GM18867 (cell line): Measurements from ENCODE around the gene NUTM2B.
"Not testable (repeated sequence)": the region's sequence is repeated elsewhere in the genome, so short reads cannot be mapped to it uniquely, and the experiment has no call there.

Experiments used
- ATAC-seq: cut with Tn5 transposase; IDR thresholded peaks from one replicate; pipeline ENCODE4 v1.9.1; 2021; ENCODE audit warnings: mild to moderate bottlenecking, moderate library complexity; ENCODE audit not compliant: unreplicated experiment

NUTM2B gene, protein sequence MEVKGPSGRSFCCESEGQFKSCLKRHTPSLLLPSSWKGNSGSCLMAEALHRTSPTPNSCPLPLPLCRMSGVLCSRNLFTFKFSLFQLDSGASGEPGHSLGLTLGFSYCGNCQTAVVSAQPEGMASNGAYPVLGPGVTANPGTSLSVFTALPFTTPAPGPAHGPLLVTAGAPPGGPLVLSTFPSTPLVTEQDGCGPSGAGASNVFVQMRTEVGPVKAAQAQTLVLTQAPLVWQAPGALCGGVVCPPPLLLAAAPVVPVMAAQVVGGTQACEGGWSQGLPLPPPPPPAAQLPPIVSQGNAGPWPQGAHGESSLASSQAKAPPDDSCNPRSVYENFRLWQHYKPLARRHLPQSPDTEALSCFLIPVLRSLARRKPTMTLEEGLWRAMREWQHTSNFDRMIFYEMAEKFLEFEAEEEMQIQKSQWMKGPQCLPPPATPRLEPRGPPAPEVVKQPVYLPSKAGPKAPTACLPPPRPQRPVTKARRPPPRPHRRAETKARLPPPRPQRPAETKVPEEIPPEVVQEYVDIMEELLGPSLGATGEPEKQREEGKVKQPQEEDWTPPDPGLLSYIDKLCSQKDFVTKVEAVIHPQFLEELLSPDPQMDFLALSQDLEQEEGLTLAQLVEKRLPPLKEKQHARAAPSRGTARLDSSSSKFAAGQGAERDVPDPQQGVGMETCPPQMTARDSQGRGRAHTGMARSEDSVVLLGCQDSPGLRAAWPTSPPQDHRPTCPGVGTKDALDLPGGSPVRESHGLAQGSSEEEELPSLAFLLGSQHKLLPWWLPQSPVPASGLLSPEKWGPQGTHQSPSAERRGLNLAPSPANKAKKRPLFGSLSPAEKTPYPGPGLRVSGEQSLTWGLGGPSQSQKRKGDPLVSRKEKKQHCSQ

DNA sequence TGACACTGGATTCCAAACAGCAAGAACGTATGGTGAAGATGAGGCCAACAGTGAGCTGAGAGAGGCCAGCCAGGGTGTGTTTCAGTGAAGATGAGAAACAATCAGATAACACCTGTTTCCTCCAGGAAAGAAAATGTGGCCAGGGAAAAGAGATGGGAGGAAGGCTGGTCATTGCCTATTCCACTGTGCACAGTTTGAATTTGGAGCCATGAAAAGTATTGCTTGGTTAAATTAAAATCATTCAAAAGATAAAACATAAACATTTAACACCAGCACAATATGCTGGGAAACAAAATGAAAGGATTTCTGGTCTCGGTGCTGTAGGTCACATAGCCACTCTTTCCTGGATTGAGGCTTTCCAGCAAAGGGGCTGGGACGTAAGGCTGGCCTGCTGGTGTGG lies at the start of gene NUTM2B:
TSS of gene NUTM2B (plus strand) at position 301 of the 400 bp plus-strand sequence. CDS start 383 bp downstream, outside the sequence.
- ATAC-seq: not testable (repeated sequence)

DNA sequence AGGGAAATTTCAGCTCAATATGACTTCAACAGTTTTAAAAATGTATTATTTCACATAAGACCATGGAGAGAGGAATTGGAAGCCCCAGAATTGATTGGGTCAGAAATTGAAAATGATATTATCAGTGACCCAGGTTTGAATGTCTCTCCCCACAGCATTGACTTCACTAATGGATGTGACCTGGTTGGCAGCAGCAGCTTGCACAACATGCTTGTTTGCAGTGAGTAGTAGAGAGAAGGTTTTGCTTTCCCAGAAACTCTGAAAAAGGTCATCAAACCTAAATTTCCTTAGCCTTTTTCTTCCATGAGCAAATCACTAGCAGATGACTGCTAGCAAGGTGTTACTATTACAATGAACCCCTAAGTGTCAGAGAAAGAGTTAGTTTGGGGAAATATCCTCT lies 39.7 kb upstream of the NUTM2B start:
- not testable (repeated sequence) for ATAC-seq

DNA sequence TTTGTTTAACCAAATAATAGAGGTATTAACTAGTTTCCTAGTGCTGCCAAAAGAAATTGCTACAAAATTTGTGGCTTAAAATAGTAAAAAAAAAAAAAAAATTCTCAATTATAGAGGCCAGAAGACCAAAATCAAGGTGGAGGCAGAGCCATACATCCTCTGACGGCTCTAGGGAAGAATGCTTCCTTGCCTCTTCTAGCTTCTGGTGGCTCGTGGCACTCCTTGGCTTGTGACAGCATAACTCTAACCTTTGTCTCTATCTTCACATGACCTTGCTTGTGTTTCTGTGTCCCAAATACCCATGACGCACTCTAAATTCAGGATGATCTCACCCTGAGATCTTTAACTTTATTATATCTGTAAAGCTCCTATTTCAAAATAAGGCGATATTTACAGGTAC lies 38.3 kb upstream of the NUTM2B start:
- ATAC-seq: not testable (repeated sequence)

DNA sequence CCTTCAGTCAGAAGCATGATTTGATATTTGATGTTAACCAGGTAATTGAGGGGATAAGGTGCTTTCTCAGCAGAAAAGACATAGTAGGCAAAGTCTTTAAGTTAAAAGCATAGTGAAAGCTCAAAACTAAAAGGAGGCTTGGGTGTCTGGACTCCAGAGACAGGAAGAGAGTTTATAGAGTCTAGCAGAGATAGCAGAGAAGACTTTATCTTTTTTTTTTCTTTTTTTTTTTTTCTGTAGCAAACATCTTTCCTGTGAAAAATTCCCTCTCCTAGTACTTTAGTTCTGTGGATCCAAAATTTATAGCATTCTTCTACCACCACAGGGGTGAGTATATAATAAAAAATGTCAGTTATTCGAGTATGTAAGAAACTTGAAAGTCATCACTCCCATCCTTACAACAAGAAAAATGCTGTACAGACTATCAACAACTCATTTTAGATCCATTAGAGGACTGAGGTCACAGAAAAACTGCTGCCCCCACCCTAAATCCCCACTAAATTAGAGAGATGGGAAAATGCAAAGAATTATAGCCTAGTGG lies 33.7 kb upstream of the NUTM2B start:
- ATAC-seq: not testable (repeated sequence)

DNA sequence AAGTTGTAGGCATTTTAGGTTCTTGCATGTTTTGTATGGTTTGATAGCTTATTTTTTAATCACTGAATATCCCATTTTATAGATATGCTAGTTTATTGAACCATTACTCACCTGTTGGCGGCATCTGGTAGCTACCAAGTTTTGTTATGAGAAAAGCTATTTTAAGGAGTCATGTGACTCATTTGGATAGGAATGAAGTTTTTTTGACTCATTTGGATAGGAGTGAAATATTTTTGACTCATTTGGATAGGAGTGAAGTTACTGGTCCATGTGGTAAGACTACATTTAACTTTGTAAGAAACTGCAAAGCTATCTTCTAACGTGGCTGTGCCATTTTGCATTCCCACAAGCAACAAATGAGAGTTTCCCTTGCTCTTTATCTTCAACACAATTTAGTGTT lies 28.1 kb upstream of the NUTM2B start:
- not testable (repeated sequence) for ATAC-seq

DNA sequence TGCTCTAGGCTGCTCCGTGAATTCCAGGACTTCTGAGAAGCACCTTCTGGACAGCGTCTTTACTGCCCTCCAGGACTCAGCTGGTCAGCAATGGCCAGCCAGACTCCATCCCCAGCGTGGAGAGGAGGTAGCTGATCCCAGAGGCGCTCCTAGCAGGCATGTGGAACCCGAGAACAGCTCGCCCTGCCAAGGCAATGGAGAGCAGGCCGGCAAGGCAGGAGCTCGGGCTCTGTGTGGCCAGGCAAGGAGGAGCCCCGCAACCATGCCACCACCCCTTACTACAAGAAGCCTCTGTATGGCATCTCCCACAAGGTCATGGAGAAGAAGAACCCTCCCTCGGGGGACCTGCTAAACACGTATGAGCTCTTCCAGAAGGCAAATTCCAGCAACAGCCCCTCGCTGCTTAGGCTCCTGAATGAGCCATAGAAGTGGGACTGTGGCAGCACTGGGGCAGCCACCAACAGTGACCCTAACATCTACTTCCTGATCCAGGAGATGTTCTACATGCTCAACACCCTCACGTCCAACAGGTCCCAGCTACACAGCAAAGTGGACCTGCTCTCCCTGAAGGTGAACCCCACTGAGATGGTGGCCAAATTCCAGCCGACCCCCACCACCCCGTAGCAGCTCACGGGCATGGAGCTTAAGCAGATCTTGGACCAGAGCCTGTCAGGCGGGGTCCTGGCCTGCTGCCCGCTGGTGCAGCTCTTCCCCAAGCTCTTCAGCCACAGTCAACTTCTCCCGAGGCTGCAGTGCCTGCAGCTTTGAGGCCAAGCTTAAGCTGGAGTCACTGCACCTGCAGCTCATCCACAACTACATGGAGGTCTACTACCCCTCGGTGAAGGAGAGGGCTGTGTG lies 19.8 kb upstream of the NUTM2B start:
- not testable (repeated sequence) for ATAC-seq

DNA sequence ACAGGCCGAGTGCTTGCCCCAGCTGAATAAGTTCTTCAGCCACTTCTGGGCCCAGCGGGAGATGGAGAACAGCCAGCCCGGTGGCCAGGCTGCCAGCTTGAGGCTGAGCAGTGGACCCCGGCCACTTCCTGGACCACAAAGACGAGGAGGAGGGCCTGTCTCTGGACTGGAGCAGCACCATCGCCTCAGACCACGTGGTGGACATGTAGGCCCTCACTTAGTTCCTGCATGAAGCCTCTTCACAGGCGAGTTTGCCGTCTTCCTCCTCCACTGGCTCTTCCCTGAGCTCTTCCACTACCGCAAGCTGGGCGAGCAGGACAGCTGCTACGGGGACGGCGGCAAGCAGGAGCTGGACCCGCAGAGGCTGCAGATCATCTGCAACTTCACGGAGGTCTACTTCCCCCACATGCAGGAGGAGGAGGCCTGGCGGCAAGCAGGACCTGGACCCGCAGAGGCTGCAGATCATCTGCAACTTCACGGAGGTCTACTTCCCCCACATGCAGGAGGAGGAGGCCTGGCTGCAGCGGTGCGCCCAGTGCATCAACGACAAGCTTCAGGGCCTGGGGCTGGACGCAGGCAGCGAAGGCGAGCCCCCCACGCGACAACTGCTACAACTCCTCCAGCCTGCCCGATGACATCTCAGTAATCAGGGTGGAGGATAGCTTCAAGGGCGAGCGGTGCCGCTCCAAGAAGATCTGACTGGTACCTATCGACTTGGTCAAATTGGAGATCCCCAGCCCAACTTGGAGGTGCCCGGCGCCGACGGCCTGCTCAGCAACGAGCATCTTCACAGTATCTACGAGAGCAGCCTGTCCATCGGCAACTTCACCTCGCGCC lies 18.9 kb upstream of the NUTM2B start:
- ATAC-seq: not testable (repeated sequence)

DNA sequence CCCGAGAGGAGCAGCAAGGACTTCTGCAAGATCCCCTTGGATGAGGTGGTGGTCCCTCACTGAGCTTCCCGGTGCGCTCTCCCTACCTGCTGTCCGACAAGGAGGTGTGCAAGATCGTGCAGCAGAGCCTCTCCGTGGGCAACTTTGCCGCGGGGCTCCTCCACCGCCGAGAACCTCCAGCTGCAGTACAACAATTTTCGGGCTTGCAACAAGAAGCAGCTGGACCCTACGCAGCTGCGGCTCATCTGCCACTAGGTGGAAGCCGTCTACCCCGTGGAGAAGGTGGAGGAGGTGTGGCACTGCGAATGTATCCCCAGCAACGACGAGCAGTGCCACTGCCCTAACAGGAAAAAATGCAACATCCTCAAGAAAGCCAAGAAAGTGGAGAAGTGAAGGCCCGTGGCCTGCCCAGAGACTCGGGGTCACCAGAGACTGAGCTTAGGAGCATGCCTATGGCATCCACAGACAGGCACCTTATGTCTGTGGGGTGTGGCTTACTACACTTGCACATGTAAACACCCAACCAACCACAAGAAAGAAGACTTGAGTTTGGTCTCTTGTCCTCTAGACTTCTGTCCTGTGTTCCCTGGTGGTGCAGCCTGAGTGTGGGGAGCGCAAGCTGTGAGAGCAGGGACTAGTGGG lies 17.9 kb upstream of the NUTM2B start:
- peak; percentile 99 for ATAC-seq

DNA sequence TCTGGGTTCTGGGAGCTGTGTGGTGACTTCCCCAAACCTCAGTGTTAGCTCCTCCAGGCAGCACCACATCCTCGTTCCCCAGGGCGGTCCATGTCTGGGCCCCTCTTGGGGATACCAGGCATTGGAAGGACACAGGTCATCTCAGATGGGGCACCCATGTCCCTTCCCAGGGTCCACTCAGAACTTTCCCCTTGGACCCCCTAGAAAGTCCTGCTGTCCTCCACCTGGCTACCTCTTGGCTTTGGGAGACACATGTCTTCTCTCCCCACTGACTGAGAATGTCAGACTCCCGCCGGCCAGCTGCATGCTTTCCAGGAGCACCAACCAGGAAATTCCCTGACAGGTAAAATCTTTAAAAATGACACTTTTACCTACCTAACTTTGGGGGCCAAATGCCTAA lies 16.4 kb upstream of the NUTM2B start:
- not testable (repeated sequence) for ATAC-seq

DNA sequence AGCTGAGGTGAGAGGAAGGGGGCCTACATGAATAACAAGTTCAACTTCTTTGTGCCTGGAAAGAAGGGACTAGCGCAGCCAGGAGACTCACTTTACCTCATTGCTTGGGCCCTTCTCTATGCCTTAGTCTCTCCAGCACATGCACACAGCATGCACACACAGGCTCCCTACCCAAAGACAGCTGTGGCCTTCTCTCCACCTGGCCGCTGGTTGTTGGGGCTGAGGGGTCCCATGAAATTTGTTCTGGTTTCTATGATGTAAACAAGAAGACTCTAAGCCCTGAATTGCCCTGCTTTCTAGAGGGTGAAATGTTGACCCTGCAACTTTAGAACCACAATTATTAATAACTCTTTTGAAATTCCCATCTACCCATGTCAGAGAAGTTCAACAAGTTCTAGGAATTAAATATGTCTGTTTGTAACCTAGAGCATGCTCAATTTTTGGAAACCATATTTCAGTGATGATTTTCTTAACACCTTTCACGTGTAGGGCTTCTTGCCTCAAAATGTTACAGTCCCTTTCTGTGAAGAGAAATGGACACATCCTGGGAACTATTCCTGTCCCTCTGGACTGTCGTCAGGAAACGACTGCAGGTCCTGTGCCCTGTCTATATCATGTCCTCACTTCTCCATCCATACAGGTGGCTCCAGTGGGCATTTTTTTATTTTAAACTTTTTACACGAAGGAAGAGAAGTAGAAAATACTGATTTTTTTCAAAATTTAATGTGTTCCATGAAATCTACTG lies 15.4 kb upstream of the NUTM2B start:
- not testable (repeated sequence) for ATAC-seq

DNA sequence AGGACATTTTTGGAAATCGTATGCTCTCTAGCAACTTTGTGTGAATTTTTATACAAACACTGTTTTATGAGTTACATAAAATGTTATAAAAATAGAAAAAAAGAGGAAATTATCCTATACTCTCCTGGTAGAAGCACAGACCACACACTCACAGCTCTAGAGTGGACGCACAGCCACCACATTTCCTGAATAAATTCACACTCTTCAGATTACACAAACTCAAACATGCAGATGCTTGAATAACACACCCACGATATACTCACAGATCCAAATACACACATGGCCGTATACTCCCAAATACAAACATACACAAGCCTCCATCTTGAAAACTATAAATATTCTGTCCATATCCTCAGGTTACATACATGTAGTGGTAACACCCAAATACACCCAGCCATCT lies 14.2 kb upstream of the NUTM2B start:
- not testable (repeated sequence) for ATAC-seq

DNA sequence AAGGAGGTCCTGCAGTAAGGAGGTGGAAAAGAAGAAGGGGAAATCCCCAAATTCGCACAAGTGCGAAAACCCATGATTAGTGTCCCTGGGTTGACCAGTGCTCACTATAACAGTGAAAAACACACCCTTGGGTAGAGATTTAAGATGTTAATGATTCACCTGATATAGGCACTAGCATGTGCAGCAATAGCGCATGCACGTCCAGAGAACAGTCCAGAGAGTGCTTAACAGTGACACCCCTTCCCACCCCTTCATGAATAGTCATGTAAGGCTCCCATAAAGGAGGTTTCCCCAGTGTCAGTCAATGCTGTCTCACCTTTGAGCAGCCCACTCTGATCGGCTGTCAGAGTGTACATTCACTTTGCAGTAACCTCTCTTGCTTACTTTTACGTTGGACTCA lies 6.4 kb upstream of the NUTM2B start:
- not testable (repeated sequence) for ATAC-seq

DNA sequence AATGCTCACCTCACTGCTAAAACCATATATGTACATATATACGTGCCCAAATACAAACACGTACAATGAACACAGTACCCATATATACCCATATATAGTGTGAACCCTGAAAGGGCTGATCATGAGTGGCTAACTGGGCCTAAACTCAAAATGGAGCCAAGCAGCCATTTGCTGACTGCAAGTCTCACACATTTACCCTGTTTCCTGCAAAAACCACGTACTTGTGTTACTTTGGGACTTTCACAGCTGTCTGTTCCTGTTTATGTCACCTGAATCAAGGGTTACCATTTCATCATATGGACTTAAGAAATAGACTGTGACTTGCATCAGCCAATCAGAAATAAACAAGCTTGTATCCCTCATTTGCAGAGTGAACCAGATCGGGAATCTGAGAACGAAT lies 5.9 kb upstream of the NUTM2B start:
- not testable (repeated sequence) for ATAC-seq

DNA sequence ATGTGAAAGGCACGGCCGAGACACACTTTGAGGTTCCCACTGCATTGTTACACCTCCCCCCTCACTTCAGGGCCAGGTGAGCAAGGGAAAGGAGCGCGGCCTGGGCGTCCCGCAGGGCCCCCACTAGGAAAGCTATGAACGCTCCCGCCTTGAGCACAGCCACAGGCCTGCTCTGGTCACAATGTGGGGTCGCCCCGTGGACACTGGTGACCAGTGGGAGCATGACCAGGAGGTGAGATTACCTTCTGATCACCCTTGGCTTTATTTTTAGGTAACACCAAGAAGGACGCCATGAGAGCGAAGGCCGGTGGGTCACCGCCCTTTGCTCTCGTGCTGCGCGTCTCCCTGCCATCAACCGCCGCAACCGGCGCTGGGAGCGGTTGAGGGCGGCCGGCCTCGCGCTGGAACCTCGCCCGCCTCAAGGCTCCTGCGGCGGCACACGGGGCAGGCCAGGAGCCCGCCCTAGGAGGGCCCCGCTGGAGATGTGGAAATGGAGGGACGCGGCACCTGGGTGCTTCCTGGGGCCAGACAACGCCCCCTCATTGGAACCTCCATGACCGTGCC lies 2.6 kb upstream of the NUTM2B start:
- not testable (repeated sequence) for ATAC-seq

DNA sequence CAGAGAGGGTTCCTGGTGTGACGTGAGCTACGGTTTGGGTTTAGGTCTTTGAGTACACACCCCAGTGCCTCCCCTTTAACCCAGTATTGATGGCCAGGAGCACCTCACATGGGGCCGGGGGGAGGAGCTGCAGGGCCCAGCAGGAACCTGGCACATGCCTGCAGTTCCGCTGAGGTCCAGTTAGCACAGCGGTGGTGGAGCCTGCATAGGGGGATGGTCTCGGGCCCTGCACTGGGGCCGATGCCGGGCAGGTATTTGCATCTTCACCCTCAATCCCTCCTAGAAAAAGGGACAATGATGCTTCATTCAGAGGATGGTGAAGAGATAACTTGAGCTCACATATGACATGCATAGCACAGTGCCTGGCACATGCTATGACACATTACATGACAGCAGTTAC lies 4.0 kb downstream of the NUTM2B start:
- not testable (repeated sequence) for ATAC-seq

DNA sequence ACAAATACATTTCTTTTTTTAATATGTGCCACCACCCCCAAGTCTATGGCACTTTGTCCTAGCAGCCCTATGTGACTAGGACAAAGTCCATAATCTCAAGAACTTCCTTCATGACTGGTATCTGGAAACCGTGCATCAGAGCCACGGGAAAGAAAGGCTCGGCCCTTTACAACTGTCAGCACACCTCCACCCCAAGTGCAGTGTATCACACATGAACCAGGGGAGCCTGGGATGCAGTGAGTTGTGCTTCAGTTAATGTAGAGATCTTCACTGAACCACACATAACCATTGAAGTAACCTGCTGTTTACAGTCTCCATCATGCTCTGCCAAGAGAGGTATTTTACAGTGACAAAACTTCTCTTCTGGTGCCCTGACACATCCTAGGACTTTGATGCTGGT lies 11.9 kb downstream of the NUTM2B start:
- not testable (repeated sequence) for ATAC-seq

DNA sequence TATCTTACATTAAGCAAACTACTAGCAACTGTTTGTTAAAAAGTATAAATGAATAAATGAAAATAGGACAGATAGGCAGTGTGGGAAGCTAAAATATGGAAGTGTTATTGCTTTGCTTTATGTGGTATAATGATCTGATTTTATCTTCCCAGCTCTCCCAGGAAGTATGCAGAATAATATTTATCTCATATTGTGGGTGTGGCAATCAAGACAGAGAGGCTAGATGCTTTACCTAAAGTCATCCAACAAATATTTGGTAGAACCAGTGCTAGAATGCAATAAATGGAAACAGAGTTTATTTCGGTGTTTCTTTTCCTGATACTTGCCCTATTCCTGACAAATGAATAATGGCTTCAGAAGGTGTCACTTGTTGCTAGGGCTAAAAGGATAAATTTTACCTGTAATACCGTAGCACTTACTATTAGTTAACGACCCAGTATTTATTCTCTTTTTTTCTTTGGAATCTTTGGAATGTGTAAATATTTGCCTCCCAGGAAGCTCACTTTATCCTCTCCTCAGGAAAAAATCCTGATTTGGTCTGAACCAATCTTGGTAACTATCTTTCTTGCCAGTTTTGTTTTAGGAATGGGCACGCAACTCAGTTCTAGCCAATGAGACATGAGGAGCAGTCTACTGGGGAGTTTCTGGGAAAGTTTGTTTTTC lies 14.0 kb downstream of the NUTM2B start:
- ATAC-seq: not testable (repeated sequence)

DNA sequence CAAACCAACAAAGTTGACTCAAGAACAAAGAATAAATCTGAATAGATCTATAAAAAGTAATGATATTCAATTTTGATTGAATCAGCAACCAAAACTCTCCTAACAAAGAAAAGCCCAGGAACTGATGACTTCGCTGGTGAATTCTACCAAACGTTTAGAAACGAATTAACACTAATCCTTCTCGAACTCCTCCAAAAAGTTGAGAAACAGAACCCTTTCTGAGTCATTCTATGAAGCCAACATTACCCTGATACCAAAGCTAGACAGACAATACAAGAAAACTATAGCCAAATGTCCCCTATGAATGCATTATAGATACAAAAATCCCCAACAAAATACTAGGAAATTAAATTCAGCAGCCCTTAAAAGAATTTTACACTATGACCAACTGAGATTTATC lies 17.0 kb downstream of the NUTM2B start:
- not testable (repeated sequence) for ATAC-seq
